ENCODE data around the gene SLC35E4. TPM values are rescaled to one million over a fixed set of nuclear protein-coding genes. Genes with fewer than 3 reads are reported as not detected.

SLC35E4 gene
- total RNA-seq, 1 experiment from 2014 or later: 12.5 TPM

GRCh38 chr22:30643055-30643875 is 7.7 kb downstream of the SLC35E4 start:
- in situ Hi-C loops (cut with HindIII; ENCODE audit: low pct_unique_long_range_greater_than_20kb, low sequenced_read_pairs): no loop called here
- no peak for DNase-seq (ENCODE audit: low read depth)

GRCh38 chr22:30646518-30647160 is 11.1 kb downstream of the SLC35E4 start:
- in situ Hi-C loops (cut with HindIII; ENCODE audit: low pct_unique_long_range_greater_than_20kb, low sequenced_read_pairs): no loop called here
- DNase-seq (ENCODE audit: low read depth): no peak

GRCh38 chr22:30647536-30647935 is 12.0 kb downstream of the SLC35E4 start:
- no peak for DNase-seq (ENCODE audit: low read depth)
- in situ Hi-C loops (cut with HindIII; ENCODE audit: low pct_unique_long_range_greater_than_20kb, low sequenced_read_pairs): no loop called here

- in situ Hi-C loops (cut with HindIII; ENCODE audit: low pct_unique_long_range_greater_than_20kb, low sequenced_read_pairs): no loop called here
- no peak for DNase-seq (ENCODE audit: low read depth)
These were observed 13.2 kb downstream of the SLC35E4 start for GRCh38 chr22:30648825-30649224.

GRCh38 chr22:30649430-30650007 is 13.9 kb downstream of the SLC35E4 start:
- in situ Hi-C loops (cut with HindIII; ENCODE audit: low pct_unique_long_range_greater_than_20kb, low sequenced_read_pairs): no loop called here

GRCh38 chr22:30650508-30651116 is 15.0 kb downstream of the SLC35E4 start:
- in situ Hi-C loops (cut with HindIII; ENCODE audit: low pct_unique_long_range_greater_than_20kb, low sequenced_read_pairs): no loop called here
- DNase-seq (ENCODE audit: low read depth): no peak

More at GRCh38 chr22:30649430-30650007, 13.9 kb downstream of the SLC35E4 start:
- peak; percentile 88 for DNase-seq (ENCODE audit: low read depth)

GRCh38 chr22:30652852-30653251 is 17.3 kb downstream of the SLC35E4 start:
- in situ Hi-C loops (cut with HindIII; ENCODE audit: low pct_unique_long_range_greater_than_20kb, low sequenced_read_pairs): no loop called here
- no peak for DNase-seq (ENCODE audit: low read depth)

- in situ Hi-C loops (cut with HindIII; ENCODE audit: low pct_unique_long_range_greater_than_20kb, low sequenced_read_pairs): no loop called here
- no peak for DNase-seq (ENCODE audit: low read depth)
These were observed 18.8 kb downstream of the SLC35E4 start for GRCh38 chr22:30654361-30654760.

GRCh38 chr22:30655532-30655931 is 20.0 kb downstream of the SLC35E4 start:
- no peak for DNase-seq (ENCODE audit: low read depth)
- in situ Hi-C loops (cut with HindIII; ENCODE audit: low pct_unique_long_range_greater_than_20kb, low sequenced_read_pairs): no loop called here

GRCh38 chr22:30662040-30662439 is 26.5 kb downstream of the SLC35E4 start:
- DNase-seq (ENCODE audit: low read depth): no peak
- in situ Hi-C loops (cut with HindIII; ENCODE audit: low pct_unique_long_range_greater_than_20kb, low sequenced_read_pairs): no loop called here

GRCh38 chr22:30664798-30665197 is 29.2 kb downstream of the SLC35E4 start:
- no peak for DNase-seq (ENCODE audit: low read depth)
- in situ Hi-C loops (cut with HindIII; ENCODE audit: low pct_unique_long_range_greater_than_20kb, low sequenced_read_pairs): no loop called here

GRCh38 chr22:30665266-30665665 is 29.7 kb downstream of the SLC35E4 start:
- no peak for DNase-seq (ENCODE audit: low read depth)
- in situ Hi-C loops (cut with HindIII; ENCODE audit: low pct_unique_long_range_greater_than_20kb, low sequenced_read_pairs): no loop called here

GRCh38 chr22:30665786-30666185 is 30.2 kb downstream of the SLC35E4 start:
- in situ Hi-C loops (cut with HindIII; ENCODE audit: low pct_unique_long_range_greater_than_20kb, low sequenced_read_pairs): no loop called here
- no peak for DNase-seq (ENCODE audit: low read depth)

GRCh38 chr22:30667107-30667493 is 31.5 kb downstream of the SLC35E4 start:
- in situ Hi-C loops (cut with HindIII; ENCODE audit: low pct_unique_long_range_greater_than_20kb, low sequenced_read_pairs): no loop called here
- no peak for DNase-seq (ENCODE audit: low read depth)

- peak; percentile 94 for DNase-seq (ENCODE audit: low read depth)
- in situ Hi-C loops (cut with HindIII; ENCODE audit: low pct_unique_long_range_greater_than_20kb, low sequenced_read_pairs): no loop called here
These were observed 32.2 kb downstream of the SLC35E4 start, which contains the start of gene DUSP18 for GRCh38 chr22:30667494-30668385. Gene DUSP18 (minus strand): TSS chr22:30667875. CDS start chr22:30664003, 3,872 bp downstream.

GRCh38 chr22:30668386-30668710 is 32.8 kb downstream of the SLC35E4 start:
- in situ Hi-C loops (cut with HindIII; ENCODE audit: low pct_unique_long_range_greater_than_20kb, low sequenced_read_pairs): no loop called here
- no peak for DNase-seq (ENCODE audit: low read depth)

GRCh38 chr22:30671071-30671470 is 35.5 kb downstream of the SLC35E4 start:
- no peak for DNase-seq (ENCODE audit: low read depth)
- in situ Hi-C loops (cut with HindIII; ENCODE audit: low pct_unique_long_range_greater_than_20kb, low sequenced_read_pairs): no loop called here

- no peak for DNase-seq (ENCODE audit: low read depth)
- in situ Hi-C loops (cut with HindIII; ENCODE audit: low pct_unique_long_range_greater_than_20kb, low sequenced_read_pairs): no loop called here
These were observed 37.6 kb downstream of the SLC35E4 start for GRCh38 chr22:30673136-30673535.
